Vagina (tissue), 2 donors: Measurements from ENCODE around the gene BST1. TPM values are rescaled to one million over a fixed set of nuclear protein-coding genes. Genes with fewer than 3 reads are reported as not detected.

Experiments
- DNase-seq, 2 donors: peaks; one replicate each; pipeline ENCODE4 v3.0.0-alpha.2; 2017; ENCODE audit errors: extremely low spot score in 2 of 2
- H3K27ac ChIP-seq: fragments of 200-600 bp; sonication (generic); one replicate; pipeline ENCODE4 v1.5.1; 2019
- H3K27me3 ChIP-seq: fragments of 200-600 bp; sonication (generic); one replicate; pipeline ENCODE4 v1.5.1; 2019
- H3K36me3 ChIP-seq, 2 donors: fragments of 200-600 bp; sonication (generic); one replicate each; pipeline ENCODE4 v1.5.1; 2017 to 2019
- H3K4me1 ChIP-seq: fragments of 200-600 bp; sonication (generic); one replicate; pipeline ENCODE4 v1.5.1; 2019
- H3K4me3 ChIP-seq, 2 donors: fragments of 200-600 bp; sonication (generic); 1 replicate in 1 of 2; 2 replicates in 1 of 2; pipeline ENCODE4 v1.5.1; 2016 to 2019
- H3K9me3 ChIP-seq: fragments of 200-600 bp; sonication (generic); one replicate; pipeline ENCODE4 v1.5.1; 2019
- POLR2A ChIP-seq, 2 donors: fragments of 450-650 bp; IDR thresholded peaks; one replicate each; pipeline ENCODE4 v1.6.1; 2017; ENCODE audit warnings: antibody characterized with exemption in 2 of 2, mild to moderate bottlenecking in 2 of 2, moderate library complexity in 2 of 2
- POLR2AphosphoS5 ChIP-seq, 2 donors: sonication (generic); formaldehyde crosslinking; IDR thresholded peaks; one replicate each; pipeline ENCODE4 v1.9.0; 2017; ENCODE audit warnings: antibody characterized with exemption in 2 of 2, mild to moderate bottlenecking in 2 of 2, low read depth in 1 of 2; ENCODE audit not compliant: insufficient read depth in 1 of 2
- intact Hi-C: fragments of 100-400 bp; cut with DNase I; formaldehyde crosslinking; loops from one replicate; pipeline ENCODE4 v1.15.1; 2023
- total RNA-seq: library from RNA; depleted of rRNA; stranded (reverse); fragments of >200 nt; gene quantifications from one replicate; pipeline ENCODE4 v1.2.3, GENCODE V29; 2016
- TF ChIP-seq, protein P1 (sequence below), 3 experiments: fragments of 450-650 bp in 2 of 3; fragments of 200-600 bp in 1 of 3; sonication (generic) in 1 of 3; IDR thresholded peaks; one replicate each; pipeline ENCODE4 v1.5.1; 2017 to 2019; ENCODE audit warnings: antibody characterized with exemption in 3 of 3, mild to moderate bottlenecking in 2 of 3, moderate library complexity in 2 of 3

BST1 gene
- total RNA-seq, 1 donor from 2014 or later = 5.2 TPM

DNA sequence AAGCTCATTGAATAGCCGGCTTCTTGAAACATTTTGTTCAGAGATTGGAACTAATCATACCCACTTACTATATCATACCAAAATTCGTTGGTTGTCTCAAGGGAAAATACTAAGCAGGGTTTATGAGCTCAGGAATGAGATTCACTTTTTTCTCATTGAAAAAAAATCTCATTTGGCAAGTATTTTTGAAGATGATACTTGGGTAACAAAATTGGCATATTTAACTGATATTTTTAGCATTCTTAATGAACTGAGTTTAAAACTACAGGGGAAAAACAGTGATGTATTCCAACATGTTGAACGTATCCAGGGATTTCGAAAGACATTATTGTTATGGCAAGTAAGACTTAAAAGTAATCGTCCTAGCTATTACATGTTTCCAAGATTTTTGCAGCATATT lies 14.8 kb upstream of the BST1 start:
- intact Hi-C loops = no loop called here
- H3K4me1 ChIP-seq = peaks cover 41% of the 10 kb centered on the region
- TF ChIP-seq POLR2A (IDR thresholded peaks at IDR 0.05) (no peak), POLR2AphosphoS5 (IDR thresholded peaks at IDR 0.05; ENCODE audit: insufficient read depth in 1 of 2, low read depth in 1 of 2) (no peak)
- TF ChIP-seq, protein P1, sequence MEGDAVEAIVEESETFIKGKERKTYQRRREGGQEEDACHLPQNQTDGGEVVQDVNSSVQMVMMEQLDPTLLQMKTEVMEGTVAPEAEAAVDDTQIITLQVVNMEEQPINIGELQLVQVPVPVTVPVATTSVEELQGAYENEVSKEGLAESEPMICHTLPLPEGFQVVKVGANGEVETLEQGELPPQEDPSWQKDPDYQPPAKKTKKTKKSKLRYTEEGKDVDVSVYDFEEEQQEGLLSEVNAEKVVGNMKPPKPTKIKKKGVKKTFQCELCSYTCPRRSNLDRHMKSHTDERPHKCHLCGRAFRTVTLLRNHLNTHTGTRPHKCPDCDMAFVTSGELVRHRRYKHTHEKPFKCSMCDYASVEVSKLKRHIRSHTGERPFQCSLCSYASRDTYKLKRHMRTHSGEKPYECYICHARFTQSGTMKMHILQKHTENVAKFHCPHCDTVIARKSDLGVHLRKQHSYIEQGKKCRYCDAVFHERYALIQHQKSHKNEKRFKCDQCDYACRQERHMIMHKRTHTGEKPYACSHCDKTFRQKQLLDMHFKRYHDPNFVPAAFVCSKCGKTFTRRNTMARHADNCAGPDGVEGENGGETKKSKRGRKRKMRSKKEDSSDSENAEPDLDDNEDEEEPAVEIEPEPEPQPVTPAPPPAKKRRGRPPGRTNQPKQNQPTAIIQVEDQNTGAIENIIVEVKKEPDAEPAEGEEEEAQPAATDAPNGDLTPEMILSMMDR (IDR thresholded peaks at IDR 0.05) = no peak
- no peak overlapping the region for H3K27ac ChIP-seq
- H3K27me3 ChIP-seq = no peaks in the 10 kb centered on the region
- peaks cover 0 to 15% of the 10 kb centered on the region in 2 donors for H3K36me3 ChIP-seq
- DNase-seq = no peak
- H3K9me3 ChIP-seq = no peaks in the 10 kb centered on the region
- H3K4me3 ChIP-seq = no peak overlapping the region

DNA sequence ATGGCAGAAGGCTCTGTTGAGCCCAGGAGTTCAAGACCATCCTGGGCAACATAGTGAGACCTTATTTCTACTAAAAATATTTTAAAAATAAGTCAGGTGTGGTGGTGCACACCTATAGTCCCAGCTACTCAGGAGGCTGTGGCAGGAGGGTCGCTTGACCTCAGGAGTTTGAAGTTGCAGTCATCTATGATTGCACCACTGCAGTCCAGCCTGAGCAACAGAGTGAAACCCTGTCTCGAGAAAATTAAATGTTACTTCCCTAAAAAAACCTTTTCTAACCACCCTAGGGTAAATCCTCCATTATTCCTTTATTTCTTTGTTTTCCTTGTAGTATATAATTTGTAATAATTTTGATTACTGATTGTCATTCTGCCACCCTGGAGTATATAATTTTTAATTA lies 13.3 kb upstream of the BST1 start:
- Histone ChIP-seq H3K4me3 (no peak overlapping the region), H3K27me3 (no peaks in the 10 kb centered on the region), H3K36me3 (peaks cover 0 to 15% of the 10 kb centered on the region in 2 donors), H3K27ac (no peak overlapping the region), H3K9me3 (no peaks in the 10 kb centered on the region), H3K4me1 (peaks cover 26% of the 10 kb centered on the region)
- intact Hi-C loops = no loop called here
- no peak for DNase-seq
- TF ChIP-seq, protein P1 (IDR thresholded peaks at IDR 0.05) = no peak
- TF ChIP-seq POLR2A (IDR thresholded peaks at IDR 0.05) = no peak
- TF ChIP-seq POLR2AphosphoS5 (IDR thresholded peaks at IDR 0.05; ENCODE audit: insufficient read depth in 1 of 2, low read depth in 1 of 2) = no peak

DNA sequence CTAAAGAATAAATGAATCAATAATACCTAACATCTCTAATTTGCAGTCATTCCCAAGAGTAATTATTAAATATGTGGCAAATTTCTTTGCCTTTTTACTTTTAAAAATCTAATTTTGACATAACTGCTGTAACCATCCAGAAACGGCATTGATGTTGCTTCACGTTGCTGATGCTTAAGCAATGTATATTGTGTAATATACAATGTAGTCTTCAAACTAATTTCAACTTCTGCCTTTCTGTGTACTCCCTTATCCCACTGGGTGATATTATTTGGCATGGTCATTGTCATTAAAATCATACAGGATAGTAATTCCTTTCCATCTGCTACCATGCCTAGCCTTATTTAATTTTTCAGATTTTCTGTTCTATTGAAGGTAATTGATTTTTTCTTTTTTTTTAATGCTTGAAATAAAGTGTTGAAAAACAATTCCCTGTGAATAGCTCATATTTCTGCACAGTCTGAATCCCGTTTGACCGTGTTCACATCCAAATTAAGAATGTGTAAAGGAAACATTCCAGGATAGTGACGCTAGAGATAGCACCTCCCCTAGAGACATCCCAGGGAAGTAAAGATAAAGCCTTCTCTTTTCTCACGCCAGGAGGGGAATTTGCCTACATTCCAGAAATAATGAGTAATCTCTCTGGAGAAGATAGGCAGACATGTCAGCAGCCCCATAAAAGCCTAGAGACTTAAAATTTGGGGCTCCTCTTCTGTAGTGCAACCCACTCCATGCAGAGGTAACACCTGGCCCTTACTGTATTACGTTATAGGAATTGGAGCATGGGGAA lies 12.7 kb upstream of the BST1 start:
- H3K9me3 ChIP-seq = no peaks in the 10 kb centered on the region
- no peak overlapping the region for H3K27ac ChIP-seq
- TF ChIP-seq POLR2A (IDR thresholded peaks at IDR 0.05) = no peak
- no peak for TF ChIP-seq POLR2AphosphoS5 (IDR thresholded peaks at IDR 0.05; ENCODE audit: insufficient read depth in 1 of 2, low read depth in 1 of 2)
- TF ChIP-seq, protein P1 (IDR thresholded peaks at IDR 0.05) = no peak
- peaks cover 19% of the 10 kb centered on the region for H3K4me1 ChIP-seq
- H3K36me3 ChIP-seq = peaks cover 0 to 15% of the 10 kb centered on the region in 2 donors
- no peak overlapping the region for H3K4me3 ChIP-seq
- H3K27me3 ChIP-seq = no peaks in the 10 kb centered on the region
- intact Hi-C loops = no loop called here
- DNase-seq = no peak

DNA sequence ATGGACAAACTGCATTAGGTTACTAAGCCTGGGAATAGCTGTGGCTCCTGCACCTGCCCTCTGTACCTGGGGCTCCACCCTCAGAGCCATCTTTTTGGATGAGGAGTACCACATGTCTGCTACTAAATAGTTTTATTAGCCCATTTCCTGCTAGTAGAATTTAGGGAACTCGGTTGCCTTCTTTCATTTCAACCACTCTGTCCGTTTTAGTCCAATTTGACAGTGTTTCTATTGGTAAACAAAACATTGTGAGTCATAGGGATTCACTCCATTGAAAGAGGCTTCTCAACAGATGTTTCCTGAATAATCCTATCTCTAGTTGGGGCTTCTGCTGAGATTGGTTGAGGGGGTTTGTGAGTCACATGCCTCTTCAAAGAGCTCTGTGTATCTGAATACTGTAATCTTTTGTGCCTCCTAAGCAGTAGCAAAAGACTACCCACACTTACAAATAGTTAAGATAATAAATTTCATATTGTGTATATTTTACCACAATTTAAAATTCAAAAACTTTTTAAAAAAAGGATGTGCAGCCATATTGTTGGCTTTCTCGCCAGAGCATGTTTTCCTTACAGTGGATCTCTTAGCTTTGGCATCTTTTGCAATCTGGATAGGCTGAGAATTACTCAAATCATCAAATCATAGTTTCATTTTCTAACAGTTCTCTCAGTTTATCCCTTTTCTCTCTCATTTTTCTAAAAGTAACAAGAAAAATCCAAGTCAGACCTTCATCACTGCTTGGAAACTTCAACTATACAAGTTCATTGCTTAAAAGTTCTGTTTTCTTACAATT lies 11.3 kb upstream of the BST1 start:
- Histone ChIP-seq H3K4me3 (no peak overlapping the region), H3K27ac (no peak overlapping the region), H3K36me3 (peaks cover 0 to 15% of the 10 kb centered on the region in 2 donors), H3K4me1 (peaks cover 15% of the 10 kb centered on the region), H3K9me3 (no peaks in the 10 kb centered on the region), H3K27me3 (no peaks in the 10 kb centered on the region)
- no peak for DNase-seq
- intact Hi-C loops = no loop called here
- TF ChIP-seq POLR2A (IDR thresholded peaks at IDR 0.05) (no peak), POLR2AphosphoS5 (IDR thresholded peaks at IDR 0.05; ENCODE audit: insufficient read depth in 1 of 2, low read depth in 1 of 2) (no peak)

DNA sequence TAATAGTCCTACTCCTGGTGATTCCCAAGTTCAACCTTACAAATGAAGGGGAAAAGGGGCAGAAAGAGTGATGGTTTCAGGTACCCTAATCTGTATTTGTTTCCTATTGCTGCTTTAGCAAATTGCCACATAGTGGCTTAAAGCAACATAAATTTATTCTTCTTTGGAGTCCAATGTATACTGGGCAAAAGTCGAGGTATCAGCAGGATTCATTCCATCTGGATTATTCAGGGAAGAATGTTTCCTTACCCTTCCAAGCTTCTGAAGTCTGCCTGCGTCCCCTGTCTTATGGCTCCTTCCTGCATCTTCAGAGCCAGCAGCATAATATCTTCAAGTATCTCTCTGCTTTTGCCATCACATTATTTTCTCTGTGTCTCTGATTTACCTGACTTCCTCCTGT lies 10.3 kb upstream of the BST1 start:
- Histone ChIP-seq H3K4me1 (peaks cover 15% of the 10 kb centered on the region), H3K9me3 (no peaks in the 10 kb centered on the region), H3K36me3 (peaks cover 0 to 5% of the 10 kb centered on the region in 2 donors), H3K27me3 (no peaks in the 10 kb centered on the region), H3K4me3 (no peak overlapping the region), H3K27ac (no peak overlapping the region)
- intact Hi-C loops = no loop called here
- DNase-seq = no peak
- TF ChIP-seq, protein P1 (IDR thresholded peaks at IDR 0.05) = no peak
